Type B pancreatic cell (in vitro differentiated cells): Measurements from ENCODE around the gene PFN3. TPM values are rescaled to one million over a fixed set of nuclear protein-coding genes. Genes with fewer than 3 reads are reported as not detected.

Experiments used
- DNase-seq: peaks from one replicate; pipeline ENCODE4 v3.0.0; 2021; ENCODE audit warnings: mixed read lengths; ENCODE audit not compliant: unreplicated experiment; ENCODE audit errors: extremely low spot score
- H3K27ac Mint-ChIP-seq: 2 replicates; pipeline ENCODE4 v1.8.0; 2021; ENCODE audit warnings: mild to moderate bottlenecking, mixed read lengths
- H3K27me3 Mint-ChIP-seq: 2 replicates; pipeline ENCODE4 v1.8.0; 2021; ENCODE audit warnings: mixed read lengths
- H3K36me3 Mint-ChIP-seq: 2 replicates; pipeline ENCODE4 v1.8.0; 2021; ENCODE audit warnings: mixed read lengths
- H3K4me1 Mint-ChIP-seq: one replicate; pipeline ENCODE4 v1.8.0; 2021; ENCODE audit warnings: mixed read lengths; ENCODE audit not compliant: unreplicated experiment
- H3K4me3 Mint-ChIP-seq: 2 replicates; pipeline ENCODE4 v1.8.0; 2021; ENCODE audit warnings: mild to moderate bottlenecking, mixed read lengths
- H3K9me3 Mint-ChIP-seq: 2 replicates; pipeline ENCODE4 v1.8.0; 2021; ENCODE audit warnings: mixed read lengths
- total RNA-seq: library from RNA; stranded (reverse); gene quantifications from 2 replicates; pipeline ENCODE4 v1.2.1, GENCODE V29; 2021; ENCODE audit warnings: low replicate concordance
- TF ChIP-seq, protein P1 (sequence below): fragments of 200-600 bp; sonication (generic); conservative IDR thresholded peaks from 2 replicates; pipeline ENCODE4 v1.5.0; 2021; ENCODE audit warnings: antibody characterized with exemption, mild to moderate bottlenecking

PFN3 gene
- total RNA-seq, 1 donor from 2014 or later, result not detected

DNA sequence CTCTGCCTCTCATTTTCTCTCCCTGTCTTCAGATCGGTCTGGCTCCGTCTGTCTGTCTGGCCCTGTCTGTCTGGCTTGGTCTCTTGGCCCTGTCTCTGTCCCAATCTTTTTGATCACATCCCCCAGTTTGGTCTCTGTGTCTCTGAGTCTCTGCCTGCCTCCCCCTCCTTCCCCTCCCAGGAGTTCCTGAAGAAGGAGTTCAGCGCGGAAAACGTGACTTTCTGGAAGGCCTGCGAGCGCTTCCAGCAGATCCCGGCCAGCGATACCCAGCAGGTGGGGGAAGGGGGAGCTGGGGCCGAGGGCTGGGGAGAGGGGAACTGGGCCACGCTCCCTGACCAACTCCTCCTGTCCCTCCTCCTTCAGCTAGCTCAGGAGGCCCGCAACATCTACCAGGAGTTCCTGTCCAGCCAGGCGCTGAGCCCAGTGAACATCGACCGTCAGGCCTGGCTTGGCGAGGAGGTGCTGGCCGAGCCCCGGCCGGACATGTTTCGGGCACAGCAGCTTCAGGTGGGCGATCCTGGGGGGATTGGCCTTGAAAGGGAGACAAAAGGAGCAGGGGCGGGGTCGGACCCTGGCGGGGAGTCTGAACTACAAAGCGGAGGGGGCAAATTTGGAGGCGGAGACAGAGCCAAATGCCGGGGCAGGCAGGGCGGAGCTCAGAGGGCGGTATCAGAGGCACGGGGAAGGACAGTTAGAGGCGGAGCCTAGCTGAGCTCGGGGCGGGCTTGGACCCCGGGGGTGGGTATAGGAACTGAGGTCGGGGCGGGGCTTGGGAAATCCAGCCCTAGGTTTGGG, 33.7 kb downstream of the PFN3 start:
- peaks cover 6% of the 10 kb centered on the region for H3K27me3 Mint-ChIP-seq
- peak overlapping the region; percentile 92 for H3K27ac Mint-ChIP-seq
- peak overlapping the region; percentile 95 for H3K4me3 Mint-ChIP-seq
- TF ChIP-seq, protein P1, sequence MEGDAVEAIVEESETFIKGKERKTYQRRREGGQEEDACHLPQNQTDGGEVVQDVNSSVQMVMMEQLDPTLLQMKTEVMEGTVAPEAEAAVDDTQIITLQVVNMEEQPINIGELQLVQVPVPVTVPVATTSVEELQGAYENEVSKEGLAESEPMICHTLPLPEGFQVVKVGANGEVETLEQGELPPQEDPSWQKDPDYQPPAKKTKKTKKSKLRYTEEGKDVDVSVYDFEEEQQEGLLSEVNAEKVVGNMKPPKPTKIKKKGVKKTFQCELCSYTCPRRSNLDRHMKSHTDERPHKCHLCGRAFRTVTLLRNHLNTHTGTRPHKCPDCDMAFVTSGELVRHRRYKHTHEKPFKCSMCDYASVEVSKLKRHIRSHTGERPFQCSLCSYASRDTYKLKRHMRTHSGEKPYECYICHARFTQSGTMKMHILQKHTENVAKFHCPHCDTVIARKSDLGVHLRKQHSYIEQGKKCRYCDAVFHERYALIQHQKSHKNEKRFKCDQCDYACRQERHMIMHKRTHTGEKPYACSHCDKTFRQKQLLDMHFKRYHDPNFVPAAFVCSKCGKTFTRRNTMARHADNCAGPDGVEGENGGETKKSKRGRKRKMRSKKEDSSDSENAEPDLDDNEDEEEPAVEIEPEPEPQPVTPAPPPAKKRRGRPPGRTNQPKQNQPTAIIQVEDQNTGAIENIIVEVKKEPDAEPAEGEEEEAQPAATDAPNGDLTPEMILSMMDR, result no peak
- H3K4me1 Mint-ChIP-seq, result peaks cover 21% of the 10 kb centered on the region
- H3K36me3 Mint-ChIP-seq, result no peaks in the 10 kb centered on the region
- DNase-seq, result peak; percentile 93
- H3K9me3 Mint-ChIP-seq, result no peaks in the 10 kb centered on the region

DNA sequence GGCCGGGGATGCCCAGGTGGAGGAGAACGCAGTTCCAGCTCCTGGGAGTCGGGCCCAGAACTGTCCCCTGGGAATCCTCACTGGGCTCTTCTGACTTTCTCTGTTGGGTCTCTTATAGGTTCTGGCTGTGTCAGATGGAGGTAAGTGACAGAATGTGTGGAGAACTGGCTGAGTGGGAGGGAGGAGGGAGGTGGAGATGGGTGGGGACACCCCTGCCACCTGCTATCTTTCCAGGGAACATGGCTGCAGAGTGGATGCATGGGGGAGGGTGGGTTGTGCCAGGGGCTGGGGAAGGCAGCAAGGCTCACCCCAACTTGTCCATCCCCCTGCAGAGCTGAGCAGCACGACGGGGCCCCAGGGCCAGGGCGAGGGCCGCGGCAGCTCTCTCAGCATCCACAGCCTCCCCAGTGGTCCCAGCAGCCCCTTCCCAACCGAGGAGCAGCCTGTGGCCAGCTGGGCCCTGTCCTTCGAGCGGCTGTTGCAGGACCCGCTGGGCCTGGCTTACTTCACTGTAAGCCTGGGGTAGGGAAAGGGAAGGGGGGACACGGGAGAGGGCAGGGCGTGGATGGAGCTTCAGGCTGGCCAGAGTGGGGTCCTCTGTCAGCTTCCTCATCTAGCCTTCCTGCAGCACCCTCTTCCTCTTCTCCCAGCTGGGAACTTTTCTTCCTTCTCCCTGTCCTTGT, 34.5 kb downstream of the PFN3 start:
- peaks cover 21% of the 10 kb centered on the region for H3K4me1 Mint-ChIP-seq
- TF ChIP-seq, protein P1, result no peak
- H3K9me3 Mint-ChIP-seq, result no peaks in the 10 kb centered on the region
- H3K27ac Mint-ChIP-seq, result peak overlapping the region; percentile 92
- H3K36me3 Mint-ChIP-seq, result no peaks in the 10 kb centered on the region
- H3K27me3 Mint-ChIP-seq, result peaks cover 6% of the 10 kb centered on the region
- peak overlapping the region; percentile 95 for H3K4me3 Mint-ChIP-seq
- no peak for DNase-seq

DNA sequence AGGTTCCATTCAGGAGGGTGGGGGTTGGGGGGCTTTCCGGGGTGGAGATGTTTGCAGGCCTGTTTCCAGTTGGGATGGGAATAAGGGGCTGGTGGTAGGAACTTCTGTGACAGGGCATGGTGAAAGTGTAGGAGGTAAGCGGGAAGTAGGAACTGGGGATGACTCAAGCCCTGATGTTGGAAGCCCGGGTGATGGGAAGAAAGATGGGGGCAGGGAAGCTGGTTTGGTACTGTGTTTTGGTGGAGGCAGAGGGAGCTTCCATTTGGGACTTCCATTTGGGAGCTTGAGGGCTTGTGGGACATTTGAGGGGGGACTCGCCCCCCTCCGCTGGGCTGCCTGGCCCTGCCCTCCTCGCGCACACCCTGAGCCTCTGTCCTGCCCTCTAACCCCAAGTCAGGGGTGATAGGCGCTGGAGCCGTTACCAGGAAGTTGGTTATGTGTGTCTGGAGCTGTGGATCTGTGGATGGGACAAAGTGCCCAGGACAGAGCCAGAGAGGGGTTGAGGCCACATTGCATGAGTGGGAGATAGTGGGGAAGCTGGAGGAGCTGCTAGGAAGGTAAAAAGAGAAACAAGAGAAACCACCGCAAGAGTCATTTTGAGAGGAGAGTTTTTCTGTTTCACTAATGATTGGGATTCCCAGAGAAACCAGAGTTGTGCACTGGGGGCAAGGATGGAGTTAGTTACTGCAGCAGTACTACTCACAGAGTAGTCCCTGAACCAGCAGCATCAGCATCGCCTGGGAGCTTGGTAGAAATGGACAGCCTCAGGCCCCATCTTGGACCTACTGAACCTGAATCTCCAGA, 36.1 kb downstream of the PFN3 start:
- H3K27ac Mint-ChIP-seq, result no peak overlapping the region
- H3K9me3 Mint-ChIP-seq, result no peaks in the 10 kb centered on the region
- peaks cover 19% of the 10 kb centered on the region for H3K4me1 Mint-ChIP-seq
- H3K36me3 Mint-ChIP-seq, result no peaks in the 10 kb centered on the region
- no peak for DNase-seq
- H3K4me3 Mint-ChIP-seq, result no peak overlapping the region
- TF ChIP-seq, protein P1, result no peak
- H3K27me3 Mint-ChIP-seq, result peaks cover 11% of the 10 kb centered on the region

DNA sequence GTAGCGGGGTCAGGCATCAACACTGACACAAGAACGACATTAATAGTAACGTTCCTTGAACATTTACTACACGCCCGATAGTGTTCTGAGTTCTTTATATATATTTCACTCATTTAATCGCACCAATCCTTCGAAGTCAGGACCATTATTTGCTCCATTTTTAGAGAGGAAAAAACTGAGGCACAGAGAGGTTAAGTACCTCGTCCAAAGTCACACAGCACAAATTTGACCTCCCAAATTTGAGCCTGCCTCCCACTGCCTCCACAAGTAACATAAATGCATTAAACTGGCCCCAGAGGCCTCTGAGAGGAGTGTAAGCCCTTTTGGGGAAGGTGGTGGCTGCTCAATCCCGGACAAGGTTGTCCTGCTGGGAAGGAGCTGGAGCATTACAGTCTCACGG, 36.9 kb downstream of the PFN3 start:
- peaks cover 13% of the 10 kb centered on the region for H3K27me3 Mint-ChIP-seq
- no peak overlapping the region for H3K27ac Mint-ChIP-seq
- no peaks in the 10 kb centered on the region for H3K36me3 Mint-ChIP-seq
- H3K4me3 Mint-ChIP-seq, result peak overlapping the region; percentile 87
- TF ChIP-seq, protein P1, result no peak
- H3K9me3 Mint-ChIP-seq, result no peaks in the 10 kb centered on the region
- DNase-seq, result no peak
- H3K4me1 Mint-ChIP-seq, result peaks cover 13% of the 10 kb centered on the region

DNA sequence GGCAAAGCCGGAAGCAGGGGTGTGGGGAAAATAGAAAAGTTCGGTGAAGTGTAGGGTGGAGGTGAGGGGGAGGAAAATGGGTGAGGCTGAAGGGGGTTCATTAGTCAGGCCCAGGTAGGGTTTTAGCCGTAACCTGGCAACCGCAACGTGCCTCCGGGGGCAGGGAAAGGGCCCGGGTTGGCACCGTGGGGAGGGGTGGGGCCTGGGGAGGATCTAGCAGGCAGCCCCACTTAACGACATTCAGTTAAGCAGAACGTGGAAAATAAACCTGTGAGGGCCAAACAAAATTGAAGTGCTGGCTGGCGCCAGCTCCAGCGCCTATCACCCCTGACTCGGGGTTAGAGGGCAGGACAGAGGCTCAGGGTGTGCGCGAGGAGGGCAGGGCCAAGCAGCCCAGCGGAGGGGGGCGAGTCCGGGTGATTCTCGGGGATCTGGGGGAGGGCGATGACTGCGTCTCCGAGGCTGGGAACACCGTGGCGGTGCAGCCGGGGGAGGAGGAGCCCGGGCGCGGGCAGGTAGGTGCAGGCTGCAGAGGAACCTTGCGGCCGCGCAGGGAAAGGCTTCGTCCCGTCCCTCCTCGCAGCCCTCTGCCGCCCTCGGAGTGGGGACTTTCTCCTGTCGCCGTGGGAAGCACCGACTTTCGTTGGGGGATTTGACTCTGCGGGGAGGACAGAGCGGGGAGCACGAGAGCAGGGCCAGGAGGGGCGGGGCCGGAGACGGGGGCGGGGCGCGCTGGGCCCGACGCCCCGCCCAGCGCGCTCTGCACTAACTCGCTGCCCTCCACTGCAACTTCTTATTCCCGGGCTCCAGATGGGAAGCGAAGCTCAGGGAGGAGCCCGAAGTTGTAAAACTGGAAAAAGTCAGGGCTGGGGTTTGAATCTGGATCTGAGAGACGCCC, 37.6 kb downstream of the PFN3 start:
- Mint-ChIP-seq H3K9me3 (no peaks in the 10 kb centered on the region), H3K36me3 (no peaks in the 10 kb centered on the region), H3K4me3 (peak overlapping the region; percentile 87), H3K4me1 (peaks cover 13% of the 10 kb centered on the region), H3K27ac (peak overlapping the region; percentile 51), H3K27me3 (peaks cover 13% of the 10 kb centered on the region)
- TF ChIP-seq, protein P1, result no peak
- DNase-seq, result no peak
